ENCODE data around the gene PCYOX1L. TPM values are rescaled to one million over a fixed set of nuclear protein-coding genes. Genes with fewer than 3 reads are reported as not detected.

PCYOX1L gene
- total RNA-seq, 1 experiment from 2014 or later: 7.0 TPM

DNA sequence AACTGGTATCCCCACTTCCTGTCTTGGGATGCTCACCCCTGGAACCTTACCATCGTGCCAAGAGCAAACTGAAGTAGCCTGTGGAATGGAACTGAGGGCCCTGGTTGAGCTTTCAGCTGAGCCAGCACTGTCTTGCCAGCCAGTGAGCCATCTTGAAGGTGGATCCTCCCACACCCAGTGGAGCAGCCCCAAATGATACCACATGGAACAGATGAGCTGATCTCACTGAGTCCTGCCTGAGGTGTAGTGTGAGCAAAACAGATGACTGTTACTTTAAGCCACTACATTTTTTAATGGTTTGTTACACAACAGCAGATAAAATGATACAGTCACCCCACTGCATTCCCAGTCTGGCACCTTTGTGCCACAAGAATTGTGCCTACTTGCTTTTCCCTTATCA is 2.2 kb upstream of the PCYOX1L start:
- no peak overlapping the region for H3K4me3 ChIP-seq (ENCODE audit: low read depth in 2 of 2, low read length in 2 of 2)
- POLR2A ChIA-PET: interaction anchor here (1.1 kb wide), 1 partner anchor 10 kb away, joined by 3 read pairs; the partner anchor contains the start of gene GRPEL2
- DNase-seq (ENCODE audit: low read depth, low spot score) (no peak), ATAC-seq (no peak)
- H3K27ac ChIP-seq (ENCODE audit: low read length): no peak overlapping the region
- no peak for TF ChIP-seq POLR2AphosphoS5 (IDR thresholded peaks at IDR 0.05; ENCODE audit: low read depth, low read length)
- TF ChIP-seq TCF7L2 (IDR thresholded peaks at IDR 0.05; ENCODE audit: low read depth, low read length): no peak
- TF ChIP-seq, protein P1, sequence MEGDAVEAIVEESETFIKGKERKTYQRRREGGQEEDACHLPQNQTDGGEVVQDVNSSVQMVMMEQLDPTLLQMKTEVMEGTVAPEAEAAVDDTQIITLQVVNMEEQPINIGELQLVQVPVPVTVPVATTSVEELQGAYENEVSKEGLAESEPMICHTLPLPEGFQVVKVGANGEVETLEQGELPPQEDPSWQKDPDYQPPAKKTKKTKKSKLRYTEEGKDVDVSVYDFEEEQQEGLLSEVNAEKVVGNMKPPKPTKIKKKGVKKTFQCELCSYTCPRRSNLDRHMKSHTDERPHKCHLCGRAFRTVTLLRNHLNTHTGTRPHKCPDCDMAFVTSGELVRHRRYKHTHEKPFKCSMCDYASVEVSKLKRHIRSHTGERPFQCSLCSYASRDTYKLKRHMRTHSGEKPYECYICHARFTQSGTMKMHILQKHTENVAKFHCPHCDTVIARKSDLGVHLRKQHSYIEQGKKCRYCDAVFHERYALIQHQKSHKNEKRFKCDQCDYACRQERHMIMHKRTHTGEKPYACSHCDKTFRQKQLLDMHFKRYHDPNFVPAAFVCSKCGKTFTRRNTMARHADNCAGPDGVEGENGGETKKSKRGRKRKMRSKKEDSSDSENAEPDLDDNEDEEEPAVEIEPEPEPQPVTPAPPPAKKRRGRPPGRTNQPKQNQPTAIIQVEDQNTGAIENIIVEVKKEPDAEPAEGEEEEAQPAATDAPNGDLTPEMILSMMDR (IDR thresholded peaks at IDR 0.05): no peak
- TF ChIP-seq REST (IDR thresholded peaks at IDR 0.05; ENCODE audit: insufficient read depth in 1 of 2, low read depth in 2 of 2, low read length in 1 of 2): no peak
- no peak for TF ChIP-seq SIN3A (IDR thresholded peaks at IDR 0.05; ENCODE audit: borderline replicate concordance, insufficient read depth, low read depth, low read length)
- no peaks in the 10 kb centered on the region for H3K27me3 ChIP-seq (ENCODE audit: control insufficient read depth, insufficient read depth, low read length)
- intact Hi-C loops (cut with micrococcal nuclease; ENCODE audit: unreplicated experiment): no loop called here
- peaks cover 31% of the 10 kb centered on the region for H3K36me3 ChIP-seq (ENCODE audit: control insufficient read depth, insufficient read depth, low read length)
- peaks cover 10% of the 10 kb centered on the region for H3K4me1 ChIP-seq (ENCODE audit: control insufficient read depth, insufficient read depth, low read length)
- CTCF ChIA-PET: interaction anchor here (0.6 to 1.2 kb wide), 2 partner anchors 39 to 91 kb away, joined by 3 to 5 read pairs; no protein-coding TSS in a partner anchor
- BruUV-seq (replicated peaks): no TSS peak
- no peaks in the 10 kb centered on the region for H3K9me3 ChIP-seq (ENCODE audit: control insufficient read depth, insufficient read depth, low read depth, low read length)
- in situ Hi-C loops (cut with HindIII; ENCODE audit: low pct_unique_long_range_greater_than_20kb, low sequenced_read_pairs): no loop called here

DNA sequence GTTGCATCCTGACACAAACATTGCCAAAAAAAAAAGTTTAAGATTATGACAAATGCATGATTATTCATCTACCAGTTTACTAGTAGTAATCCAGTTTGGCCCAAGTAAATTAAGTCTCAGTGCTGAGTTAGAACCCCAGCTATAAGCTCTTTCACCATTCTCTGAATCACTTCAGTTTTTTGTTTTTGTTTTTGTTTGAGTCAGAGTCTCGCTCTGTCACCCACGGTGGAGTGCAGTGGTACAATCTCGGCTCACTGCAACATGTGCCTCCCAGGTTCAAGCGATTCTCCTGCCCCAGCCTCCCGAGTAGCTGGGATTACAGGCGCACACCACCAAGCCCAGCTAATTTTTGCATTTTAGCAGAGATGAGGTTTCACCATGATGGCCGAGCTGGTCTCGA is 1.5 kb upstream of the PCYOX1L start:
- no peak for ATAC-seq
- intact Hi-C loops (cut with micrococcal nuclease; ENCODE audit: unreplicated experiment): no loop called here
- POLR2A ChIA-PET: interaction anchor here (1.1 kb wide), 1 partner anchor 11 kb away, joined by 3 read pairs; the partner anchor contains the start of gene GRPEL2

More for the DNA sequence above, 1.5 kb upstream of the PCYOX1L start:
- BruUV-seq (replicated peaks): no TSS peak
- CTCF ChIA-PET: interaction anchor here (0.7 to 1.2 kb wide), 2 partner anchors 39 to 194 kb away, joined by 3 read pairs; no protein-coding TSS in a partner anchor
- H3K9me3 ChIP-seq (ENCODE audit: control insufficient read depth, insufficient read depth, low read depth, low read length): no peaks in the 10 kb centered on the region
- TF ChIP-seq POLR2AphosphoS5 (IDR thresholded peaks at IDR 0.05; ENCODE audit: low read depth, low read length): no peak
- TF ChIP-seq TCF7L2 (IDR thresholded peaks at IDR 0.05; ENCODE audit: low read depth, low read length): no peak
- TF ChIP-seq, protein P1 (IDR thresholded peaks at IDR 0.05): no peak
- TF ChIP-seq SIN3A (IDR thresholded peaks at IDR 0.05; ENCODE audit: borderline replicate concordance, insufficient read depth, low read depth, low read length): no peak
- TF ChIP-seq REST (IDR thresholded peaks at IDR 0.05; ENCODE audit: insufficient read depth in 1 of 2, low read depth in 2 of 2, low read length in 1 of 2): no peak
- H3K36me3 ChIP-seq (ENCODE audit: control insufficient read depth, insufficient read depth, low read length): peaks cover 26% of the 10 kb centered on the region
- peaks cover 10% of the 10 kb centered on the region for H3K4me1 ChIP-seq (ENCODE audit: control insufficient read depth, insufficient read depth, low read length)
- no peak overlapping the region for H3K27ac ChIP-seq (ENCODE audit: low read length)
- no peak for DNase-seq (ENCODE audit: low read depth, low spot score)
- in situ Hi-C loops (cut with HindIII; ENCODE audit: low pct_unique_long_range_greater_than_20kb, low sequenced_read_pairs): no loop called here
- no peak overlapping the region for H3K4me3 ChIP-seq (ENCODE audit: low read depth in 2 of 2, low read length in 2 of 2)
- H3K27me3 ChIP-seq (ENCODE audit: control insufficient read depth, insufficient read depth, low read length): no peaks in the 10 kb centered on the region
